HG02870 (cell line): ENCODE results near the gene OR51L1.
"Not testable (repeated sequence)": the region's sequence is repeated elsewhere in the genome, so short reads cannot be mapped to it uniquely, and the experiment has no call there.

Experiments
- ATAC-seq: cut with Tn5 transposase; IDR thresholded peaks from one replicate; pipeline ENCODE4 v1.9.1; 2021; ENCODE audit warnings: mild to moderate bottlenecking, moderate library complexity; ENCODE audit not compliant: unreplicated experiment

The OR51L1 gene, protein sequence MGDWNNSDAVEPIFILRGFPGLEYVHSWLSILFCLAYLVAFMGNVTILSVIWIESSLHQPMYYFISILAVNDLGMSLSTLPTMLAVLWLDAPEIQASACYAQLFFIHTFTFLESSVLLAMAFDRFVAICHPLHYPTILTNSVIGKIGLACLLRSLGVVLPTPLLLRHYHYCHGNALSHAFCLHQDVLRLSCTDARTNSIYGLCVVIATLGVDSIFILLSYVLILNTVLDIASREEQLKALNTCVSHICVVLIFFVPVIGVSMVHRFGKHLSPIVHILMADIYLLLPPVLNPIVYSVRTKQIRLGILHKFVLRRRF

DNA sequence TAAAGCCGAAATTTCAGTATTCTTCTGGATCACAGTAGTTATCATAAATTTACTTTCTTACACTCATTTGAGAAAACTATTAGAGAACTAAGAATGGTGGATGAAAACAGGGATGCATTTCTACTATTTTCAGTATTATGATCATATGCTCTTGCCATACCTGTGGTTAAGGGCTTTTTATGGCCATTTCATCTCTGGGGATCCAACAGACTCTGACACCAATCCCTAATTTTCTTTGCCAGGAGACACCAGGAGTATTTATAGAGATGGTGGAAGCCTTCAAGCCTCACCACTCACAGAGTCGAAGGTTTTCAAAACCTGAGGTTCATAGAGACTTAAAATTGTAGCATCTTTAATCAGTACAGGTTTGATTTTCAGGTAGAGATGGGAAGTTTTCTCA lies at the start of gene OR51L1:
OR51L1 (plus strand) TSS at position 301 of the 400 bp plus-strand sequence. CDS start 4,132 bp downstream, outside the sequence.
- no peak for ATAC-seq

DNA sequence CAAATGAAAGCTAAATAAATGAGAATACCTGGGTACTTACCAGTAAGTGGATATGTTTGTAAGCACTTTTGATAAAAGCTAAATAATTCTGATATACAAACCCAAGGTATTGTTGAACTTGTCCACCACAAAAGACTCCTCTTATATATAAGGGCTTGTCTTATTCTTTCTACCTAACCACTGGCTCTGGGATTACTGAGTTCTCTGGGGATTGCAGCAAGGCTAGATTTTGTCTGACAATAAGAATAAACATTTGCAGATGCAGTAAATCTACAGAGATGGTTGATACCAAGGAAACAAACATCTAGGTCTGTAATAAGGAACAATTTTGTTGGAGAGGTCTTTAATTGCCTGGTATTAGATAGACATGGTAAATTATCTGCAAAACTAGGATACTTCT lies 47.1 kb upstream of the OR51L1 start, which contains the start of gene OR51A4:
OR51A4 (minus strand) TSS at position 101 of the 400 bp plus-strand sequence. CDS start 505 bp downstream, outside the sequence.
- ATAC-seq, result no peak

DNA sequence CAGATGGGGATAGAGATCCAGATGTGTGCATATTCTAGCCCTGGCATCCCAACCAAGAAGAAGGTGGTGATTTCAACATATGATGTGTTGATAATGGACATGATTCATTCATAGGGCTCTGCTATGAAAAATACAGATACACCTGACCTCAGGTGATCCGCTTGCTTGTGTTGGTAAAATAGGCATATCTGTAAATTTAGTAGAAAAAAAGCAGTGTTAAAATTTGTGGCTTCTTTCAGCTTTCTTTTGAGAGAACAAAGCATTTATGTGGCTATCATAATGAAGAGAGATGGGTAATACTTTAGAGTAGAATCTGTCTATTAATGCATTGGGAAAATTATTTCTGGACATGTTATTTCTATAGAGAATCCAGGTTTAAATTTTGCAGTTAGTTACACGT lies 39.0 kb upstream of the OR51L1 start, which contains the start of gene OR51A2:
OR51A2 (minus strand) TSS at position 101 of the 400 bp plus-strand sequence; CDS start at position 101, 0 bp downstream.
- ATAC-seq, result not testable (repeated sequence)

DNA sequence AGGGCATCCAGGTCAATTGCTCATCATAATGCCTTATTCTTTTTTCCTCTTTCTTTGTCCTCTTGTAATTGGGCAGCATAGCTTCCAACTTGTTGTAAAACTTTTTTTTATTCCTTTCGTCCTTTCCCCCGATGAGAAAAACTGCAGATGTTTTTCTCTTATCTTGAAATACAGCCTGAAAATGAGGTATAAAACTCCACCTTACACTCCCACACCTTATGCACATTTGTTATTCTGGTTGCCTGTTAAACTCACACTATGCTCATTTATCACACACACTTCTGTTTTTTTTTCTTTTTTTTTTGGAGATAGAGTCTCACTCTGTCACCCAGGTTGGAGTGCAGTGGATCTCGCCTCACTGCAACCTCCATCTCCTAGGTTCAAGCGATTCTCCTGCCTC lies 37.3 kb upstream of the OR51L1 start:
- no peak for ATAC-seq

DNA sequence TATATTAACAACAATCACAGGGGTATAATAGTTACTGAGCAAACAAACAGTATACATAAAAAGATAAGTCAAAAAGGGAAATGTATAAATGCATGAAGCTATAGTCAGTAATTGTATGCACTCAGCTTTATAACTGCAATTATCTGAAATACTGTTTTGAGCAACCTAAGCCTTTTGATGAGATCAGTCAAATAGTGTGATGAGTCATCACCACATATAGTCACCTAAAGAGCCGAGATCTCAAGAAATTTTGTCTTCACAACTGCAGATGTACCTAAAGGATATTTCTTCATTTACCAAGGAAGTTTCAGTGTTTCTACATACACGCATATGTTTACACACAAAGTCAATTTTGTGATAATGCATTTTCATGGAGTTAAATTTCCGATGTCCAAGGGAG lies 33.8 kb upstream of the OR51L1 start:
- no peak for ATAC-seq

DNA sequence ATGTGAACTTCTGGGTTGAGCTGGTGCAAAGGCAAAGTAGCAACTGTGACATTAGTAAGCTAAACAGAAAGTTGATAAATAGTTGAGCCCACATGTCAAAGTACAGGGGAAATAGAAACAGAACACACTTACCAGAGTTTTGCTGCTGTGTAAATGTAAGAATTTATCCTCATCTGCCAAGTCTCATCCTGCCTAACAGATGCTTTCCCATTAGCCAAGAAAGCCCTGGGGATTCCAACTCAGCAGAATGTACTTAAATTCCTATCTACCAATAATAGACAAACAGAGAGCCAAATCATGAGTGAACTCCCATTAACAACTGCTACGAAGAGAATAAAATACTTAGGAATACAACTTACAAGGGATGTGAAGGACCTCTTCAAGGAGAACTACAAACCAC lies 31.8 kb upstream of the OR51L1 start:
- no peak for ATAC-seq

DNA sequence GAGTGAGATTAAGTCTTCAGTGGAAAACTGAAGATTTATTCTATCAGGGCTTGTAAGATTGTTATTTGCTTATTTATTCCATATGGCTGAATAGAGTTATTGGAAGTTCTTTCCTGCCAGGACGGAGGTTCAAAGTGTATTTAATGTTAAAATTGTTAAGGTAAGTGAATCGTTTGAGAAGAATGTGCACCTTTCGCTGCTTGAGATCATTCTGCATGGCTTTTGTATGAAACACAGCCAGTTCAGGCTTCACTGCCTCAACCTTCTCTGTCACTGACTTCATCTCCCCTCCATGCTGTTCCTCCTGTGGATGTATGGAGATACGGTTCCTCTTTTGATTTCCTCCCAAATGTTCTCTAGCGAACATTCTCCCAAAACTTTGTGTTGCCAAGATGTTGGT lies 19.2 kb upstream of the OR51L1 start:
- ATAC-seq, result no peak

DNA sequence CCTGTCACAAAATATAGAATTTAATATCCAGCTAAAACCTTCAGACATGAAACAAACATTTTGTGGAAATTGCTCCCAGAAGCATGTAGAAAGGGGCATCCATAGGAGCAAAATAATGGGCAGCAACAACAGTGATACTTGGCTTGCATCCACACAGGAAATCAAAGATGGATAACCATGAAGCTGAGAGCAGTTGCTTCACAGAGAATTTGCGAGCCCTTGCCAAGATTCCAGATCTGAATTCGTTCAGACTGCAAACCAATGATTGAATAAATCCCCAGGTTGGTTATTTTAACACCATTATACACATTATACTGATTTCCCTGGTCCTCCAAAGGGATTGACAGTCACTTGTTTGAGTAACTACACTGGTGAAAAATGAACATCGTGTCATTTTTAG lies 15.6 kb upstream of the OR51L1 start:
- no peak for ATAC-seq

DNA sequence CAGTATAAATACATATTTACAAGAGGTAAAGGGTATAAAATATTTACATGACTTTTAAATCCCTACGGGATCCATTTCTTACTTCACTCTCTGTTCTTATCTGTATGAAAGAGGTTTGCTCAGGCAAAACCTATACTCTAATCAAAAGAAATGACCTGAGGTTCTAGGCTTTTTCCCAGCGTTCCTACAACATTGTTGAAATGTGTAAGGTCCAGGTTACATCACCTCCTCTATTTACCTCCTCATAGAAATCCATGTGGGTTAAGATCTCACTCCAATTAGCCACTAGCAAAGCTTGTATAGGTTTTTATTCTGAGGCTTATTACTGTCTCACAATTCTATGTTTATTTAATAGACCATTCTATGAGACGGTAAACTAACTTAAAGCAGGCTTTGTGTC lies 12.0 kb upstream of the OR51L1 start:
- ATAC-seq, result no peak

DNA sequence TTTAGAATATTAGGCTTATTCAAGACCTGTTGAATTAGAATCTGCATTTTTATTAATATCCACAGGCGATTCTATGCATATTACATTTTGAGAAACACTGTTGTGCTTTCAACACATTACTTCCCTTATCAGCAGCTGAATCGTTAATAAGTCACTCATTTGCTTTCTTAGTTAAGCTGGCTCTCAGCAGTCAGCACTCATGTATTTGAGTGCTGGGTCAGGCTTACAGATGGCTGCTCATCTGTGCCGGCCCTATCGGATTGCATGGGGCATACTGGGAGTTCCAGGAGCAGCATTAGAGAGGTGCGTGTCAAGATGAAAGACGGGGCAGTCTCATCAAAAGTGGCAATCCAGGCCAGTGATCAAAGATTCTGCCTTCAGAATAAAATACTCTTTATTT lies 10.8 kb upstream of the OR51L1 start:
- no peak for ATAC-seq

DNA sequence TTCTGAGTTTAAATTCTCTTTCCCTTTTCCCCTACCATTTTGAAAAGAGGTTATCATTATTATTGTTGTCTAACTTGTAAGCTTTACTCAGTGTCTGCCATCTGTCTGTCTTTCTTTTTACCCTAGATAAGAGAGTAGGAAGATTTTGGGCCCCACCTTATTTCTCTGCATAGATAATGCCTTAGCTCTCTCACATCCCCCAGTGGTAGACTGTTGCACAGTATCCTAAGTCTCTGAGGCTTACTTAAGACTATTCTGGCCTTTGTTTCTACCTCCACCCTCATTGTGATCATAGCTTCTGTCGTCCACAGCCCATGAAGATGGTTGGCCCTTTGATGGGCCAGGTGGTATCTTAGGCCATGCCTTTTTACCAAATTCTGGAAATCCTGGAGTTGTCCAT lies 3.6 kb upstream of the OR51L1 start:
- ATAC-seq, result no peak

DNA sequence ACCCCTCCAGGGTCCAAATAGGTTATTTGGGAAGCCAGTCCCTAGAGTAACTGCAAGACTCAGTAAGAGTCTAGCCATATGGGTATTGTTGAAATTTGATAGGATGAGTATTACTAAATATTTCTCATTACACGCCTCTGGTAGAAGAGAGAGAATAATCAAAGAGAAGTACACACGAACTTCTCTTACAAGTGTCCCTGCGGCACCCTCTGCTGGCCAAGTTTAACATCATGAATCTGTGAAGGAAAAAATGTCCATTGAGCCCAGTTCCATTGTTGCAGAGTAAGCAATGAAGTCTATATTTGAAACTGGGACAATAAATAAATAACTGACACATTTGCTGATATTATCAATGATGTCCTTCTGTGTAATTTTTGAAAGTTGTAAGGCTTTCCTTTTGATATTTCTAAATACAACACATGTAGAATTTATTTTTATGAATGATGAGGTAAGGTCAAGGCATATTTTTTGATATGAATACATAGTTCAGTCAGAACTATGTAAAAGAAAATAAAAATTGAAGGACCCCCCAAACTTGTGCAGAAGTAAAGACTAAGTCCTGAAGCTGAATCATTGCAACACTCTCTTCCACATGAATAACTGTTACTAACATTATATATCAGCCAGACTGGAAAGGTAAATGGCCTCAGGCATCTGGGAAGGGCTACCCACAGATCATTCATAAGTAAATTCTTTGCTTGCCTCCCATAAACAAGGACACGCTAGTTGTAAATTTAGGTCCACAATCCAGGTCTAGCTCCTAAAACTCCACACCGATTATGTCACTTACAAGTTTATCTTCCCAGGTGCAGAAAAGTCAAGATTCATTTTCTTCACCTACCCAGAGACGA lies 10.0 kb downstream of the OR51L1 start:
- no peak for ATAC-seq

DNA sequence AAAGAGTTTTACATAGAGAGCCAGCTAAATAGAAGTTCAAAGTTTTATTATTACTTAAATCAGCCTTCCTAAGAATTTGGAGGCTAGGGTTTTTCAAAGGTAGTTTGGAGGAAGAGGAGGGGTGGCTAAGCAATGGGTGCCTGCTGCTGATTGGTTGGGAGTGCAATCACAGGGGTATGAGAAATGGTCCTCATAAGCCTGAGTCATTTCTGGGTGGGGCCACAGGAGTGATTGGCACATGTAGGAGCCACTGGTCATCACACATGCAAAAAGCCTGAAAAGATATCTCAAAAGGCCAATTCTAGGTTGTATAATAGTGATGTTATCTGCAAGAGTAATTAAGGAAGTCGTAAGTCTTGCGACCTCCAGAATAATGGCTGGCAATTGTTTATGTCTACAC lies 12.9 kb downstream of the OR51L1 start:
- ATAC-seq, result no peak

DNA sequence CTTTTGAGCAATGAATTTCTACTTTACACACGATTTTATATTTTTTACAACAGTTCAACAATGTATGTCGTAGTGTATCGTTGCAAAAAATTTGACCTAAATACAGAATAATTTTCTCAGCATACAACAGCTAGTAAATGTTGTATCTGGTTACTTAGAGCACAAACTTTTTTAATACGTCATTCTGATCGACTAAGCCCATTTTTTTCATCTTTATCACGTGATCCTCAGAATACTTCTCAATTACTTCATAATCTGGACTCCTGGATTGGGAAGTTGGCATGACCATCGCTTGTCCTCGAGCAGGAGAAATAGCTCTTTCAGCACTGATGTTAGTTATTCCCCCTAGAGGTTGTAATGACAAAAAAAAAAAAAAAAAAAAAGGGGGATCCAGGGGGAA lies 16.6 kb downstream of the OR51L1 start:
- no peak for ATAC-seq

DNA sequence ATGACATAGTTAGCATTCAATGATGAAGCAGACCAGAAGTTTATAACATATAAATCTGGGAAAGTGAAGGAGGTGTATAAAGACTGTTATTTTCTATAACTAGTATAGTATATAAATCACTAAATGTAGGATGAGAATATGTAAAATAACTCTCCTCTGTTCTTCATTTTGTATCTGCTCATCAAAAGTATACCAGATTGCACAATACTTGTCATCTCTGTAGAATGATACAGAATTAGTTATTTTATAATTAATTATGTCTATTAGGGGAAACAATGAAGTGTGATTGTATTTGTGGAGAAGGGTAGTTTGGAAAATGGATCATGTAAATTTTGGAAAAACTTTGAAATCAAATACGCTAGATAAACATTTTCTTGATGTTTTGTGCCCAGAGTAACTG lies 18.4 kb downstream of the OR51L1 start:
- ATAC-seq, result no peak

DNA sequence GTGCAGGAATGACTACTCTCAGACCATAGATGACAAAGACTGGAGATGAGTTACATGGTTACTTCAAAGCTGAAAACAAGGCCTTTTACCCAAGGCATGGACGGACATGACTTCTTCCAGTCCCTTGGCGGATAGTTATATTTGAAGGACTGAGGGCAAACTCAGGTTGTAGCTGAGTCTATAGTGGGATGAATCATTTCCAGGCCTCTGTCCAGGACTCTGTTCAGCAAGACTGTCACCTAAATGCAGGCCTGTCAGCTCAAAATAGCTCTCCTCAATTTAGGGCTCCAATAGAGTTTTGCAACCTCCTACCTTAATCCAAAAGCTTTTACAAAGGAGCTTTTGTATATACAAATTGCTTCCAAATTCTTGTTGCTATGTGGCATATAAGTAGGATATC lies 27.3 kb downstream of the OR51L1 start:
- no peak for ATAC-seq

DNA sequence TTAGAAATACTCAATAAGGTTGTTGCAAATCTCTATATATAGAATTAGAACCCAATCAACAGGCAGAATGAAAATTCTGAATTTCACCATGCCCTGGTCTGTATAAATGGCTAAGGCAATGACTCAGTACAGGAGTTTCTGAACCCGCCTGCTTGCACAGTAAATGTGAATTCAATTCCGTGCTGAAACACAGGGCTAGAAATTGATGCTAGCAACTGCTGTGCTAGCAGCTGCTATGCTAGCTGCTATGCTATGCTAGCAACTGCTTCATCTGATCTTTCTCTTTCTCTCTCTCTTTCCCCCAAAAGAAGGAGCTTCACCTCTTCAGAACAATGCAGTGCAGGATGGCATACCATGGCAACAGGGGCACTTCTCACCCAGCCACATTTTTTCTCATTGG lies 42.0 kb downstream of the OR51L1 start:
- ATAC-seq, result no peak

DNA sequence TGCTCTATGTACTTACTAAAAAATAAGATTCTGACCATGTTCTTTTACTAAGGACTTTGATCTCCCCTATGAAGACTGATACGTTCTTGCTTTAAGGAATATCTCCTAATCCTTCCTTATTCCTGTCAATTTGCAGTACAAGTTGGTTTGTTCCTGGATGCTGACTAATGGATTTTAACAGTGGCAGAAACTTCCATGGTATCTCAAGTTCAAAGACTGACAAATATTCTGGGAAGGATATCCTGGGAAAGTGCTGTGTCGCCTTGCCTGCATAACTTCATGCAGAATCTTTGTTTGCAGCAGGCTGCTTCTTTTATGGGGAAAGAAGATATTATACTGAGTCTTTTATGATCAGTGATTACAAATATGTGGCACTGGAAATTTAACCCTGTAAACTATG lies 43.3 kb downstream of the OR51L1 start:
- no peak for ATAC-seq

DNA sequence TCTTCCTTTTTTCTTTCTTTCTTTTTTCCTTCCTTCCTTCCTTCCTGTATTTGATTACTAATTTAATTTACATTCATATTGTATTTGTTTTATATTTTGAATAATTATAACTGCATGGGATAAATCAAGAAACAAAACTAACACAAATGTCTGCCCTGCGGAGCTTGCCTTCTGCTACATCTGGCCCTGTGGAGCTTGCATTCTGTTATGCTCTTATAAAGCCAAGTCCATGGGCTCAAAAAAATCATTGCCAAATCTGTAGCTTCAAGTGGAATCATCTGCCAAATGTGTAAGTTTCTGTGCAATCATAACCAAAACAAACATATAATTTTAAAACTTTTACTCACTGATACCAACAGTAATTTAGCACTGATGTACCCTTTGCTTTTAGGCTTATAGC lies 43.7 kb downstream of the OR51L1 start:
- no peak for ATAC-seq

DNA sequence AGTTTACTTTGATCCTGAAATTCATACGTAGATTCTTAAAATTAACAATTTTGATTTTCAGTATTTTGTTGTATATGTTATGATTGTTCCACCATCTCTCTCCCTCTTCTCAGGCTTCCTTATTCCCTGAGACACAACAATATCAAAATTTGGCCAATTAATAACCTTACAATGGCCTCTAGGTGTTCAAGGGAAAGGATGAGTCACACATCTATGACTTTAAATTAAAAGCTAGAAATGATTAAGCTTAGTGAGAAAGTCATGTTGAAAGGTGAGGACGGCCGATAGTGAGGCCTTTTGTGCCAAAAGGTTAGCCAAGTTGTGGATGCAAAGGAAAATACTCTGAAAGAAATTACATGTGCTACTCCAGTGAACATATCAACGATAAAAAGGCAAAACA lies 46.2 kb downstream of the OR51L1 start:
- ATAC-seq, result no peak

DNA sequence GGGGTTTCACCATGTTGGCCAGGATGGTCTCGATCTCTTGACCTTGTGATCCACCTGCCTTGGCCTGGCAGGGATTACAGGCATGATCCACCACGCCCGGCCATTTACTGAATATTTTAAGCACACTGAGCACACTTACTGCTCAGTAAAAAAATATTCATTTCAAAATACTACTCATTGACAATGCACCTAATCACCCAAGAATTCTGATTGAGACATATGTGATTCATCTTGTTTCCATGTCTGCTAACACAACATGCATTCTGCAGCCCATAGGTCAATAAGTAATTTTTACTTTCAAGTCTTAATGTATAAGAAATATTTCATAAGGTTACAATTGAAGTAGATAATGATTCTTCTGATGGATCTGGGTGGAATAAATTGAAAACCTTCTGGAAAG lies 47.4 kb downstream of the OR51L1 start:
- no peak for ATAC-seq

DNA sequence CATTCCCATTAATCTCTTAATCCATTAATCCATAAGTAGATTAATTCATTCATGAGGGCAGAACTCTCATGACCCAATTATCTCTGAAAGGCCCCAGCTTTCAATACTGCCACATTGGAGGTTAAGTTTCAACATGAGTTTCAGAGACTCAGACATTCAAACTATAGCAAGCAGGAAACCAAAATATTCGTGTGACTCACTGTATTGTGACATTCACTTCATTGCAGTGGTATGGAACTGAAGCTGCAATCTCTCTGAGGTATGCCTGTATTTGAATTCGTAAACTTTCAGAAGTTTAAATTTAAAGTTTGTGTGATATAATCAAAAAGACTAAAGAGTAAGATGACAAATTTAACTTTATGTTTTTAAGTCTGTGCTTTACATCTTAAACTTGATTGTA lies 48.7 kb downstream of the OR51L1 start:
- no peak for ATAC-seq
